Suprapubic skin (tissue), 4 donors: ENCODE measurements around the gene AGPS. TPM values are rescaled to one million over a fixed set of nuclear protein-coding genes. Genes with fewer than 3 reads are reported as not detected.
A peak's percentile ranks its signal among the peaks of the same experiment; 100 is the strongest.

ENCODE experiments used
- DNase-seq, 2 donors: peaks; one replicate each; pipeline ENCODE4 v3.0.0-alpha.2; 2019; ENCODE audit warnings: low spot score in 2 of 2
- H3K27ac ChIP-seq: fragments of 200-600 bp; sonication (generic); one replicate; pipeline ENCODE4 v1.5.1; 2019
- H3K27me3 ChIP-seq: fragments of 200-600 bp; sonication (generic); one replicate; pipeline ENCODE4 v1.5.1; 2019
- H3K36me3 ChIP-seq: fragments of 200-600 bp; sonication (generic); one replicate; pipeline ENCODE4 v1.5.1; 2019
- H3K4me1 ChIP-seq: fragments of 200-600 bp; sonication (generic); one replicate; pipeline ENCODE4 v1.5.1; 2019
- H3K4me3 ChIP-seq: fragments of 200-600 bp; sonication (generic); one replicate; pipeline ENCODE4 v1.5.1; 2019; ENCODE audit warnings: mild to moderate bottlenecking
- H3K9me3 ChIP-seq: fragments of 200-600 bp; sonication (generic); one replicate; pipeline ENCODE4 v1.5.1; 2019
- EP300 ChIP-seq: sonication (generic); formaldehyde crosslinking; IDR thresholded peaks from one replicate; pipeline ENCODE4 v1.6.1; 2017; ENCODE audit warnings: antibody characterized with exemption
- POLR2A ChIP-seq, 2 donors: fragments of 450-650 bp; IDR thresholded peaks; one replicate each; pipeline ENCODE4 v1.6.1; 2017; ENCODE audit warnings: antibody characterized with exemption in 2 of 2, mild to moderate bottlenecking in 2 of 2, moderate library complexity in 2 of 2
- POLR2AphosphoS5 ChIP-seq, 3 donors: sonication (generic); formaldehyde crosslinking; IDR thresholded peaks; one replicate each; pipeline ENCODE4 v1.6.1; 2017; ENCODE audit warnings: antibody characterized with exemption in 3 of 3
- WGBS: methylation state at CpG from one replicate; pipeline ENCODE4 v1.1.5; 2018; 5-methylcytosine and 5-hydroxymethylcytosine counted together
- total RNA-seq, 4 donors: library from RNA; depleted of rRNA; stranded (reverse); fragments of >200 nt; gene quantifications; one replicate each; pipeline ENCODE4 v1.1.0, GENCODE V29; 2016
- TF ChIP-seq, protein P1 (sequence below), 2 donors: fragments of 200-600 bp in 1 of 2; fragments of 450-650 bp in 1 of 2; sonication (generic) in 1 of 2; IDR thresholded peaks; one replicate each; pipeline ENCODE4 v1.5.1; 2016 to 2019; ENCODE audit warnings: antibody characterized with exemption in 2 of 2, mild to moderate bottlenecking in 1 of 2, moderate library complexity in 1 of 2

AGPS gene
- total RNA-seq = 10 to 100 TPM; 10.9 to 19.4 (median 13.9) TPM

DNA sequence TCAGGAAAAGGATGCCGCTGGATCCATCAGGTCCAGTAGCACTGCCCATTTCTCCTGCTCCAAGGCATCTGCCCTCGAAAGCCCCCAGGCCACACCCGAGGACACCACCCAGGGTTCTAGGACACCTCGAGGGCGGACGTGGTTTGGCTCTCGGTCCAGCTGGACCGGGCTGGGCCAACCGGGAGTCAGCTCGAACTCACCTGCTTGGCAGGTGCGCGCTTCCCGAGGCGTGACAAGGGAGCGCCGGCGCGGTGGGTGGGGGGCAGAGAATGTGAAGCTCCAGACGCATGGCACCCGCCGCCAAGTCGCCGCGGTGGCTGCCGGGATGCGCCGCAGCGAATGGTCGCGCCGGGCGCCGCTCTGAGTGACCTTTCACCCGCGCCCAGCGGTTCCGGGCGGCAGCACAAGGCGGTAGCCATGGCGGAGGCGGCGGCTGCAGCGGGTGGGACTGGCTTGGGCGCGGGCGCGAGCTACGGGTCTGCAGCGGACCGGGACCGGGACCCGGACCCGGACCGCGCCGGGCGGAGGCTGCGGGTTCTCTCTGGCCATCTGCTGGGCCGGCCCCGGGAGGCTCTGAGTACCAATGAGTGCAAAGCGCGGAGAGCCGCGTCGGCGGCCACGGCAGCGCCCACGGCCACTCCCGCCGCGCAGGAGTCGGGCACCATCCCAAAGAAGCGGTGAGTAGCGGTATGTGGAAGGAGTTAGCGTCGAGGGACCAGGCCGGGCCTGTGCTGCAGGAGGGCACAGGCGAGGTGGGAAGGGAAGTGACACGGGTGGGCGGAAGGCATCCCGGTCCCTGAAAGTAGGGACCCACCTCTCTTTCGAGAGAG is at the start of gene AGPS:
Gene AGPS (plus strand): TSS at position 401 of the 830 bp plus-strand sequence. CDS start 17 bp downstream, at position 418.
- TF ChIP-seq EP300 (no peak), POLR2A (IDR thresholded peaks at IDR 0.05) (peak in 1 of 2 donors; percentile 17), POLR2AphosphoS5 (IDR thresholded peaks at IDR 0.05) (no peak)
- TF ChIP-seq, protein P1, sequence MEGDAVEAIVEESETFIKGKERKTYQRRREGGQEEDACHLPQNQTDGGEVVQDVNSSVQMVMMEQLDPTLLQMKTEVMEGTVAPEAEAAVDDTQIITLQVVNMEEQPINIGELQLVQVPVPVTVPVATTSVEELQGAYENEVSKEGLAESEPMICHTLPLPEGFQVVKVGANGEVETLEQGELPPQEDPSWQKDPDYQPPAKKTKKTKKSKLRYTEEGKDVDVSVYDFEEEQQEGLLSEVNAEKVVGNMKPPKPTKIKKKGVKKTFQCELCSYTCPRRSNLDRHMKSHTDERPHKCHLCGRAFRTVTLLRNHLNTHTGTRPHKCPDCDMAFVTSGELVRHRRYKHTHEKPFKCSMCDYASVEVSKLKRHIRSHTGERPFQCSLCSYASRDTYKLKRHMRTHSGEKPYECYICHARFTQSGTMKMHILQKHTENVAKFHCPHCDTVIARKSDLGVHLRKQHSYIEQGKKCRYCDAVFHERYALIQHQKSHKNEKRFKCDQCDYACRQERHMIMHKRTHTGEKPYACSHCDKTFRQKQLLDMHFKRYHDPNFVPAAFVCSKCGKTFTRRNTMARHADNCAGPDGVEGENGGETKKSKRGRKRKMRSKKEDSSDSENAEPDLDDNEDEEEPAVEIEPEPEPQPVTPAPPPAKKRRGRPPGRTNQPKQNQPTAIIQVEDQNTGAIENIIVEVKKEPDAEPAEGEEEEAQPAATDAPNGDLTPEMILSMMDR (IDR thresholded peaks at IDR 0.05) = peak in 1 of 2 donors; percentile 11
- WGBS = 5% methylated on average over 19 of the region's 83 CpGs
- no peaks in the 10 kb centered on the region for H3K36me3 ChIP-seq
- peak; percentile 81 to 85 for DNase-seq
- no peaks in the 10 kb centered on the region for H3K9me3 ChIP-seq
- H3K4me3 ChIP-seq = peak within 1 kb of the TSS; percentile 86
- H3K27me3 ChIP-seq = no peaks in the 10 kb centered on the region
- peak within 1 kb of the TSS; percentile 70 for H3K27ac ChIP-seq
- peaks cover 31% of the 10 kb centered on the region for H3K4me1 ChIP-seq

DNA sequence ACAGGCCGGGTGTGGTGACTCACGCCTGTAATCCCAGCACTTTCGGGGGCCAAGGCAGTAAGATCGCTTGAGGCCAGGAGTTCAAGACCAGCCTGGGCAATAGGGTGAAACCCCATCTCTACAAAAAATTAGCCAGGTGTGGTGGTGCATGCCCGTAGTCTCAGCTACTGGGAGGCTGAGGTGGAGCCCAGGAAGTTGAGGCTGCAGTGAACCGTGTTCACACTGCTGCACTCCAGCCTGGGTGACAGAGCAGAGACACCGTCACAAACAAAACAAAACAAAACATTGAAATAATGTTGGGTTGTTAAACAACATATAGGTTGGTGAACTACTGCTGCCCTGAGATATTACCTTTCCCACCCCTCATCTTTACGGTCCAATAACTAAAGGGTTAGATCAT is 48.8 kb upstream of the AGPS start:
- Histone ChIP-seq H3K27ac (no peak overlapping the region), H3K36me3 (no peaks in the 10 kb centered on the region), H3K4me3 (no peak overlapping the region), H3K27me3 (no peaks in the 10 kb centered on the region), H3K4me1 (no peaks in the 10 kb centered on the region), H3K9me3 (no peaks in the 10 kb centered on the region)
- no peak for TF ChIP-seq POLR2A (IDR thresholded peaks at IDR 0.05)
- TF ChIP-seq POLR2AphosphoS5 (IDR thresholded peaks at IDR 0.05) = no peak
- TF ChIP-seq, protein P1 (IDR thresholded peaks at IDR 0.05) = no peak
- WGBS = 95% methylated on average over 8 of the region's 8 CpGs
- no peak for DNase-seq

DNA sequence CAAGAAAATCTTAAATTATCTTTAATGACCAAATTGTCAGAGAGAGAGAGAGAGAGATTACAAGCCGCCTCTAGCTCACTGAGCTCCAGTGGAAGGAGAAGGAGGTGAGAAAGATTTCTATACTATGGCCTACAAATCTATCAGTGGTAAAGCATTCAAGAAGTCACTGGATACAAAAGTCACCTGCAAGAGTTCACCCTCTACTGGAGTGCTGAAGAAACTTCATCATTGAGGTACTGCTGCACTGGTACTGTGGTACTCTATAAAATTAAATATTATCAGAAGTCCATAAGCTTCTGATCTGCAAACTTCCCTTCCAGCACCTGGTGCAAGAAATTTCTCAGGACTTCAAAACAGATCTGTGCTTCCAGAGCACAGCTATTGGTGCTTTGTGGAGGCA is 48.3 kb upstream of the AGPS start:
- no peaks in the 10 kb centered on the region for H3K27me3 ChIP-seq
- TF ChIP-seq, protein P1 (IDR thresholded peaks at IDR 0.05) = no peak
- TF ChIP-seq EP300 = no peak
- TF ChIP-seq POLR2AphosphoS5 (IDR thresholded peaks at IDR 0.05) = no peak
- TF ChIP-seq POLR2A (IDR thresholded peaks at IDR 0.05) = no peak
- H3K4me1 ChIP-seq = no peaks in the 10 kb centered on the region
- no peak overlapping the region for H3K4me3 ChIP-seq
- WGBS = 98% methylated on average over 1 of the region's 1 CpG
- no peak for DNase-seq
- no peaks in the 10 kb centered on the region for H3K36me3 ChIP-seq
- H3K27ac ChIP-seq = no peak overlapping the region
- no peaks in the 10 kb centered on the region for H3K9me3 ChIP-seq

- TF ChIP-seq POLR2A (IDR thresholded peaks at IDR 0.05) = no peak
- TF ChIP-seq, protein P1 (IDR thresholded peaks at IDR 0.05) = no peak
- no peak for TF ChIP-seq EP300
- TF ChIP-seq POLR2AphosphoS5 (IDR thresholded peaks at IDR 0.05) = no peak
- Histone ChIP-seq H3K9me3 (no peaks in the 10 kb centered on the region), H3K4me3 (no peak overlapping the region), H3K36me3 (no peaks in the 10 kb centered on the region), H3K27me3 (no peaks in the 10 kb centered on the region), H3K27ac (no peak overlapping the region), H3K4me1 (no peaks in the 10 kb centered on the region)
- DNase-seq = no peak
- 92% methylated on average over 5 of the region's 5 CpGs for WGBS
Measured at GRCh38 chr2:177346192-177346591, 46.4 kb upstream of the AGPS start.

- Histone ChIP-seq H3K36me3 (no peaks in the 10 kb centered on the region), H3K9me3 (no peaks in the 10 kb centered on the region), H3K4me1 (peaks cover 9% of the 10 kb centered on the region), H3K27ac (no peak overlapping the region), H3K27me3 (no peaks in the 10 kb centered on the region), H3K4me3 (no peak overlapping the region)
- DNase-seq = no peak
- 75% methylated on average over 2 of the region's 2 CpGs for WGBS
- TF ChIP-seq POLR2AphosphoS5 (IDR thresholded peaks at IDR 0.05) = no peak
- TF ChIP-seq POLR2A (IDR thresholded peaks at IDR 0.05) = no peak
- TF ChIP-seq, protein P1 (IDR thresholded peaks at IDR 0.05) = no peak
- no peak for TF ChIP-seq EP300
Measured at GRCh38 chr2:177347570-177347969, 45.0 kb upstream of the AGPS start.
